NCI-H460 (cell line): ENCODE measurements around the gene PLCB3. TPM values are rescaled to one million over a fixed set of nuclear protein-coding genes. Genes with fewer than 3 reads are reported as not detected.

ENCODE experiments used
- DNase-seq: peaks from one replicate; pipeline ENCODE4 v3.0.0-alpha.2; 2016; ENCODE audit warnings: low read depth; ENCODE audit errors: extremely low read depth
- total RNA-seq: library from RNA; depleted of rRNA; stranded (reverse); fragments of >200 nt; shearing (Covaris generic); gene quantifications from 2 replicates; pipeline ENCODE4 v1.2.3, GENCODE V29; 2014

PLCB3 gene
- total RNA-seq, 1 experiment from 2014 or later = 16.2 TPM

- no peak for DNase-seq
These were observed 12.0 kb downstream of the PLCB3 start for GRCh38 chr11:64263021-64263946.

DNA sequence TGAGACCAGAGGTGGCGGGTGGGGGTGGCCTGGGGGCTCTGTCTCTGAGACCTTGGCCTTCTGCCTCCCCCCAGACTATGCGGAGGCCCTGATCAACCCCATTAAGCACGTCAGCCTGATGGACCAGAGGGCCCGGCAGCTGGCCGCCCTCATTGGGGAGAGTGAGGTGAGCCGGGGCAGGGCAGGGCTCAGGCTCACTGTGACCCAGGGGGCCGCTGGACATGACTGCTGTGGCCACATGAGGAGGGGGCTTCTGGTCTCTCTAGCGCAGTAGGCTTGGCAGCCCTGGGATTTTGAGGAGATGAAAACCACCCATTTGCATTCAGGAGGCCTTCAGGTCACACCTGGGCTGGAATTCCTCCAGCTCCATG lies 12.6 kb downstream of the PLCB3 start:
- no peak for DNase-seq

- DNase-seq = no peak
These were observed 13.1 kb downstream of the PLCB3 start for GRCh38 chr11:64264371-64264852.

- no peak for DNase-seq
These were observed 14.1 kb downstream of the PLCB3 start for GRCh38 chr11:64265176-64266160.

DNA sequence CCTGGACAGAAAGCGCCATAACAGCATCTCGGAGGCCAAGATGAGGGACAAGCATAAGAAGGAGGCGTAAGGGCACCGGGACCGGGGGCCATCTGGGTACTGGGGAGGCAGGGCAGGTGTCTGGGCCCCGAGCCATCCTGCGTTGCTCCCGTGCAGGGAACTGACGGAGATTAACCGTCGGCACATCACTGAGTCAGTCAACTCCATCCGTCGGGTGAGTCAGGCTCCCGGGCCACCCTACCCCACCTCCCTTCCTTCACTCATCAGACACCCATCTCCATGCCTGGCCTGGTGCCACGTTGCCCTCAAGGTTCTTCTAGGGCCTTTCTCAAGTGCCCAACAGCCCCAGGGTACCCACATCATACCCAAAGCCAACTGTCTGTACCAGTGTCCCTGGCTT lies 15.0 kb downstream of the PLCB3 start:
- DNase-seq = no peak

GRCh38 chr11:64267207-64267945 lies 16.0 kb downstream of the PLCB3 start:
- DNase-seq = no peak

GRCh38 chr11:64268025-64268892 lies 16.9 kb downstream of the PLCB3 start:
- peak; percentile 35 for DNase-seq

GRCh38 chr11:64268893-64269539 lies 17.7 kb downstream of the PLCB3 start:
- peak; percentile 43 for DNase-seq

DNA sequence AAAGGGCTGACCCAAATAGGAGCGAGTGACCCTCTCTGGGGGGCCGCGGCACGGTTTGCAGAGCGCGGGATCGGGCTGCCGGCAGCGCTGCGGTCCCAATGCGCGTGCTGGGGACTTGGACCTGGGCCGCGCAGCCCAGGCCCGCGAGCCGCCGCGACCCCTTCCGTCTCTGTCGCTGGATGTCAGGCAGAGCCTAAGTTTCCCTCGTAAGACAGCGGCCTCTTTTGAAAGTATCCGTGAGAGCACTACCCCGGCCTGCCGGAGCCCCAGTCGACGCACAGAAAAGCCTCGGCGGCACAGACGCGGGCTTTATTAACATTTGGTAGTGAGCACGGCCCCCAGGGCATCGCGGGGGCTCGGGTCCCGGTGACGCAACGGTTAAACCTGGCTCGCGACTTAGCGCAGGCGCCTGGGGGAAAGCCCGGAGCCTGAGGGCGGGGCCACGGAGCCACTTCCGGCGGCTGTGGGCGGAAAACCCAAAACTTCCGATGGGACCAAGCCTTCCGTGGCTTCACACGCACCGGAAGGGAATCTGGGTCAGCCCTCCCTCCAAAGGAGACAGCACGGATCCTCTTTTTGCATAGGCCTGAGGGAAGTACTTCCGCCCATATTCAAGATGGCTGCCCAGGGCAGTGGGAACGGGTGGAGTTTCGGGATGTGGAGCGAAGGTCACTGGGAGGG lies 18.4 kb downstream of the PLCB3 start:
- DNase-seq = peak; percentile 98

- DNase-seq = no peak
These were observed 23.9 kb downstream of the PLCB3 start for GRCh38 chr11:64275031-64275800.

DNA sequence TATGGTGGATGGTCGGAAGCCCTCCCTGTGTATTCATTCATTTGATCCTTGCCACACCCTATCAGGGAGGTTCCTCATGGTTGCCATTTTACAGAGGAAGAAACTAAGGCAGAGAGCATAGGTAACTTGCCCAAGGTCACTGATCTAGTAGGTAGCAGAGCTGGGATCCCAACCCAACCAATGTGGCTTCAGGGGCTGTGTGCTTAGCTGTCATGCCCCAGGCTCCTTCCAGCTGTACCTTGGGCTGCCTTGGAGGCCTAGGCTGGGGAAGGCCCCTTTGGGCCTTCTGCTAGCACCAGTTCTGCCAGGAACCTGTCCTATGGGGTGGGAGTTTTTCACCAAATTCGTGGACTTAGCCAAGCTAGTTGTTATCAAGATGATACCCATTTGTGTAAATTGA lies 24.5 kb downstream of the PLCB3 start:
- DNase-seq = no peak

DNA sequence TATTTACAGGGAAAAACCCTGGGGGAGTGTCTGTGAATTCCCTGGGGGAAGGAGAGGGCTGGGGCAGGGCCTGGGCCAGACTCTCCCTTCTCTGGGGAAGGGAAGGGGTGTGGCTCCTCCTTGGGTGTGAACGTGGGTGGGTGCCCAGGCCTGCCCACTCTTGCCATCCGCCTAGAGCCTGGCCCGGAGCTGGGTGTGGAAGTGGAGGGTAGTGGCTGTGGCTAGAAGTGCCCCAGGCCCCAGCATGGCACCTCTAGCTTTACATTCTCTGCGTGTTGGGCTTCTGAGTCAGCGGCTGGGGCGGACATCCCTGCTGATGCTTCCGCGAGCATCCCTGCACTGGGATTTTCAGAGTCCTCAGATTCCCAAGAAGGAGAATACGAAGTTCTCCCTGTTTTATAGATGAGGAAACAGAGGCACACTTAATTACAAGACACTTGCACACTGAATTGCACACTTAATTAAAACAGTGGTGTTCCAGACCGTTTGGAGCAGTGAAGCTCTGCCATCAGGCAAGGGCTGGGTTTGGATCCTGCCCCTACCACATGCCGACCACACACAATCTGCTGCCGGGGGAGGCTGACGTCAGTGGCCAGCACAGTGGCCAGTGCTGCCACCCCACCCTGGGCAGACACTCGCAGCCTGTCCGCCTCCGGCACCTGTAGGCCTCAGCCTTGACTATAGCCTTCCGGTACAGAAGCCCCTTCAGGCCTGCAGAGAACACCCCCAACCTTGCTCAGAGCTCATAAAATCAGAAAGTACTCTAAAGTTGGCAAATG lies 25.5 kb downstream of the PLCB3 start:
- peak; percentile 89 for DNase-seq

DNA sequence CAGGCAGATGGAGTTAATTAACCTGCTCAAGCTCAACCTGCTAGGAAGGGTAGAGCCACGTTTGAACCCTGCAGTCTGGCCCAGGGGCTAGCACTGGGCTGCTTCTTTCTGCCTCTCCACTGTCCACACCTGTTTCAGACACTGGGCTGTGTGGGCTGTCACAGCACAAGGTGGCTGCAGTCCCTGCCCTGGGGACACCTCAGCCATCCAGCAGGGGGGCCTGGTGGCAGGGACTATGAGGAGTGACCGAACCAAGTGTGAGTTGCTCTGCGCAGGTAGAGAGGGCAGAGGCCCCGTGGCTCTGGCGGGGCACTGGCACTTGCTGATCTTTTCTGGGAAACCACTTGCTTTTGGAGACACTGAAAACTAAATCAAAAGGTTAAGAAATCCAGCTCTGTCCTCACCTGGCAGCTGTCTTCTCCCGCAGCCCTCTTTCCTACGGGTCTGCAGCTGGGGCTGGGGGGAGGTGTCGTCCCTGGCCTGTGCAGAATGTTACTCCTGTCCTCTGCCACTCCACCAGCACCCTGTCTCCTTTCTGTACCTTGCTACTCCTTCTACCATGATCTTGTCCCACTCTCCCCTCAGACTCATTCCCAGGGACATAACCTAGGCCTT lies 27.4 kb downstream of the PLCB3 start:
- no peak for DNase-seq

DNA sequence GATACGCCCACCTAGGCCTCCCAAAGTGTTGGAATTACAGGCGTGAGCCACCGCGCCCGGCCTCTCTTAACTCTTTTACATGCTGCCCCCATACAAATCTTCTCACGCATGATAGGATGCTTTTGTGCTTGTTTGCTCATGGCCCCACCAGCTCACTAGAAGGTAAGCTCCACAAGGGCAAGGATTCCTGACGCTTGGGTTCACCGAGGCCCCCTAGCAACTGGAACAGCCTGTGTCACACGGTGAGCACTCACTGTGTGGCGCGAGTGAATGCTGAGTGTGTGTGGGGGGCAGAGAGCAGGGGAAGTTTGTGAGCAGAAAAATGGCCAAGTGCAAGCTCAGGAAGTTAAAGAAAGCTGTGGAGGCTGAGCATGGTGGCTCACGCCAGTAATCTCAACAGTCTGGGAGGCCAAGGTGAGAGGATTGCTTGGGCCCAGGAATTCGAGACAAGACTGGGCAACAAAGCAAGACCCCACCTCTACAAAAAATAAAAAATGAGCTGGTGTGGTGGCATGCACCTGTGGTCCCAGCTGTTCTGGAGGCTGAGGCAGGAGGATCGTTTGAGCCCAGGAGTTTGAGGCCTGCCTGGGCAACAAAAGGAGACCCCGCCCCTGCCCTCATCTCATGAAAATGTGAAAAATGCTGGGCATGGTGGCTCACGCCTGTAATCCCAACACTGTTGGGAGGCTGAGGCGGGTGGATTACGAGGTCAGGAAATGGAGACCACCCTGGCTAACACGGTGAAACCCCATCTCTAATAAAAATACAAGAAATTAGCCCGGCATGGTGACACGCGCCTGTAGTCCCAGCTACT lies 30.8 kb downstream of the PLCB3 start:
- DNase-seq = no peak

DNA sequence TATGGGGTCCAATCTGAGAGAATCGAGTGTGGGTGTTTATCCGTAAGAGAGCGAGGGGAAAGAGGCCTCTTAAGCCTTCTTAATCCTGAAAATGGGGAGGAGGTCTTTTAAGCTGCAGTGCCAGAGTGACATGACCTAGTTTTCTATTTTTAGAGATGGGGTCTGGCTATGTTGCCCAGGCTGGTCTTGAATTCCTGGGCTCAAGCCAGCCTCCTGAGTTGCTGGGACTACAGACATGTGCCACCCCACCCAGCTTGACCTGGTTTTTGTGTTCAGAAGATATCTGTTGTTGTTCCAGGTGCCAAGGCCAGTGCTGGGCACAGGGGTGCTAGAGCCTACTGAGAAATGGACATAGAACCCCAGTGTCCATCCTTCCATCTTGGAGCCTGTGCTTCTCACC lies 31.8 kb downstream of the PLCB3 start:
- DNase-seq = no peak
